Non-pigmented ciliary epithelial cell (primary cell): ENCODE results near the gene SMAD1.
A peak's percentile ranks its signal among the peaks of the same experiment; 100 is the strongest.

ENCODE experiments used
- DNase-seq: peaks from one replicate; pipeline ENCODE4 v3.0.0-alpha.2; 2010; ENCODE audit warnings: low read depth

The SMAD1 gene

GRCh38 chr4:145489556-145489955 is 7.9 kb downstream of the SMAD1 start:
- no peak for DNase-seq

- DNase-seq = no peak
Measured at GRCh38 chr4:145490361-145490760, 8.7 kb downstream of the SMAD1 start.

GRCh38 chr4:145490796-145491195 is 9.1 kb downstream of the SMAD1 start:
- DNase-seq = no peak

GRCh38 chr4:145492376-145492775 is 10.7 kb downstream of the SMAD1 start:
- no peak for DNase-seq

- no peak for DNase-seq
Measured at GRCh38 chr4:145493166-145493565, 11.5 kb downstream of the SMAD1 start.

- DNase-seq = no peak
Measured at GRCh38 chr4:145494666-145495270, 13.1 kb downstream of the SMAD1 start.

- DNase-seq = no peak
Measured at GRCh38 chr4:145496292-145496691, 14.6 kb downstream of the SMAD1 start.

- no peak for DNase-seq
Measured at GRCh38 chr4:145497199-145498149, 15.8 kb downstream of the SMAD1 start.

- DNase-seq = no peak
Measured at GRCh38 chr4:145498430-145498829, 16.8 kb downstream of the SMAD1 start.

GRCh38 chr4:145501051-145501660 is 19.5 kb downstream of the SMAD1 start:
- no peak for DNase-seq

GRCh38 chr4:145502809-145503208 is 21.2 kb downstream of the SMAD1 start:
- no peak for DNase-seq

GRCh38 chr4:145503486-145504072 is 21.9 kb downstream of the SMAD1 start:
- no peak for DNase-seq

- no peak for DNase-seq
Measured at GRCh38 chr4:145505995-145506394, 24.3 kb downstream of the SMAD1 start.

- peak; percentile 31 for DNase-seq
Measured at GRCh38 chr4:145507636-145508035, 26.0 kb downstream of the SMAD1 start.

GRCh38 chr4:145511913-145512522 is 30.4 kb downstream of the SMAD1 start:
- no peak for DNase-seq

- no peak for DNase-seq
Measured at GRCh38 chr4:145513020-145513621, 31.5 kb downstream of the SMAD1 start.

- no peak for DNase-seq
Measured at GRCh38 chr4:145520172-145520571, 38.5 kb downstream of the SMAD1 start.

GRCh38 chr4:145521282-145521681 is 39.6 kb downstream of the SMAD1 start:
- no peak for DNase-seq

- DNase-seq = no peak
Measured at GRCh38 chr4:145523117-145523516, 41.5 kb downstream of the SMAD1 start.

- no peak for DNase-seq
Measured at GRCh38 chr4:145524552-145524951, 42.9 kb downstream of the SMAD1 start.

- DNase-seq = no peak
Measured at GRCh38 chr4:145525291-145525740, 43.7 kb downstream of the SMAD1 start.

GRCh38 chr4:145527773-145528172 is 46.1 kb downstream of the SMAD1 start:
- no peak for DNase-seq
